NCI-H1105 (cell line): ENCODE results near the gene MAP6.

Experiments
- DNase-seq: peaks from one replicate; lab custom pipeline; 2025; lab: John Stamatoyannopoulos, UW

The MAP6 gene

GRCh38 chr11:75627906-75628668 is 40.8 kb downstream of the MAP6 start:
- no peak for DNase-seq

GRCh38 chr11:75626889-75627529 is 41.8 kb downstream of the MAP6 start:
- DNase-seq, result no peak

GRCh38 chr11:75625991-75626888 is 42.6 kb downstream of the MAP6 start:
- no peak for DNase-seq

GRCh38 chr11:75625021-75625420 is 43.8 kb downstream of the MAP6 start:
- peak; percentile 82 for DNase-seq

GRCh38 chr11:75616281-75616680 is 52.6 kb downstream of the MAP6 start:
- no peak for DNase-seq

- DNase-seq, result no peak
These were observed 53.1 kb downstream of the MAP6 start for GRCh38 chr11:75615751-75616150.

- no peak for DNase-seq
These were observed 57.0 kb downstream of the MAP6 start for GRCh38 chr11:75611823-75612222.

GRCh38 chr11:75606099-75606498 is 62.7 kb downstream of the MAP6 start:
- DNase-seq, result no peak

- no peak for DNase-seq
These were observed 64.8 kb downstream of the MAP6 start for GRCh38 chr11:75603791-75604736.

GRCh38 chr11:75602951-75603350 is 65.9 kb downstream of the MAP6 start:
- DNase-seq, result no peak

GRCh38 chr11:75601494-75601893 is 67.3 kb downstream of the MAP6 start:
- no peak for DNase-seq

- no peak for DNase-seq
These were observed 68.5 kb downstream of the MAP6 start for GRCh38 chr11:75600356-75600755.

- DNase-seq, result no peak
These were observed 69.9 kb downstream of the MAP6 start for GRCh38 chr11:75598900-75599299.

GRCh38 chr11:75598264-75598663 is 70.6 kb downstream of the MAP6 start:
- DNase-seq, result no peak

GRCh38 chr11:75597636-75598035 is 71.2 kb downstream of the MAP6 start:
- DNase-seq, result peak; percentile 57

GRCh38 chr11:75596914-75597313 is 71.9 kb downstream of the MAP6 start:
- DNase-seq, result no peak

GRCh38 chr11:75595429-75595828 is 73.4 kb downstream of the MAP6 start:
- DNase-seq, result no peak

- DNase-seq, result no peak
These were observed 74.6 kb downstream of the MAP6 start for GRCh38 chr11:75594211-75594610.

GRCh38 chr11:75593286-75593915 is 75.4 kb downstream of the MAP6 start:
- DNase-seq, result peak; percentile 38

GRCh38 chr11:75592715-75593114 is 76.1 kb downstream of the MAP6 start:
- peak; percentile 81 for DNase-seq

- no peak for DNase-seq
These were observed 76.9 kb downstream of the MAP6 start for GRCh38 chr11:75591966-75592365.
